HG02981 (cell line): Measurements from ENCODE around the gene CNP.
A peak's percentile ranks its signal among the peaks of the same experiment; 100 is the strongest.
"Not testable (repeated sequence)": the region's sequence is repeated elsewhere in the genome, so short reads cannot be mapped to it uniquely, and the experiment has no call there.

Source experiments
- ATAC-seq: cut with Tn5 transposase; IDR thresholded peaks from one replicate; pipeline ENCODE4 v1.9.1; 2021; ENCODE audit warnings: mild to moderate bottlenecking, moderate library complexity; ENCODE audit not compliant: unreplicated experiment

CNP gene

DNA sequence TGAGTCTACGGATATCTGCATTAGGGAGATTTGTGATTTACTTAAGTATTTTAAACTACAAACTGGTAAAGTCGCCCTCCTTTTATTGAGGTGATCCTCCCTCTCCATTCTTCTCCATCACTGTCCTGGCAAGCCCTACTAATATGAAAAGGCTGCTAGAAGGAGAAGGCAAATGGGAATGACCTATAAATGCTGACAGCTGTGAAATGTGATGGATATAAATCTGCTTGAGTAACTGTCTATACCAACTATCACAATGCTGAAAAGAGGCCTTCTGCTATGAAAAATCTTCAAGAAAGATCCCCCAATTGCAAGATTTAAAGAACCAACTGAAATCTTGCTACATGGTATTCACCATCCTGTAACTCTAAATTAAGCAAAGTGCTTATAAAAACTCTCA lies 35.1 kb downstream of the CNP start:
- ATAC-seq: no peak

DNA sequence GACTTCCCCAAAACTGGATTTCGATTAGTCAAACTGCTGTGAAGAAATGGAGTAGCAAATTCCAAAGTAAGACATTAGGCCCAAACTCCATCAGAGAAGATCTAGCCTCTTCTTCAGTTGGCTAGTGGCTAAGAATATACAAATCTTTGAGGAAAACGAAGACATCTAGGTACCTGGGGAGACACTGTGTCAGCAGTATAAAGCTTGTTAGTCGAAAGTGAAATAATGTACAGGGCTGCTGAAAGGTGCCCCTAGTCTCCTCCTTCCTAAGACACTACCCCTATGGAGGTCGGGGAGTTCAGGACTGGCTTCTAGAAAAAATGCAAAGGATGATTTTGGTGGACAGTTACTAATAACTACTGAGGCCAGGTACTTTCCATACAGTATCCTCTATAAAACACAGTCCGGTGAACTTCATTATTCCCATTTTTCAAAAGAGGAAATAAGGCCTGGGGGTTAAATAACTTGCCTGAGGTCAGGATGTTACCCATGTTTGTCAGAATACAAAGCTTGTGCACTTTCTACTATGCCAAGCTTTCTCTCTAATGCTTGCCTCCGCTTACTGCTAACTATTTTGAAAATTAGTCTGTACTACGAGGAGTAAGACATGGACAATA lies 35.7 kb downstream of the CNP start:
- no peak for ATAC-seq

DNA sequence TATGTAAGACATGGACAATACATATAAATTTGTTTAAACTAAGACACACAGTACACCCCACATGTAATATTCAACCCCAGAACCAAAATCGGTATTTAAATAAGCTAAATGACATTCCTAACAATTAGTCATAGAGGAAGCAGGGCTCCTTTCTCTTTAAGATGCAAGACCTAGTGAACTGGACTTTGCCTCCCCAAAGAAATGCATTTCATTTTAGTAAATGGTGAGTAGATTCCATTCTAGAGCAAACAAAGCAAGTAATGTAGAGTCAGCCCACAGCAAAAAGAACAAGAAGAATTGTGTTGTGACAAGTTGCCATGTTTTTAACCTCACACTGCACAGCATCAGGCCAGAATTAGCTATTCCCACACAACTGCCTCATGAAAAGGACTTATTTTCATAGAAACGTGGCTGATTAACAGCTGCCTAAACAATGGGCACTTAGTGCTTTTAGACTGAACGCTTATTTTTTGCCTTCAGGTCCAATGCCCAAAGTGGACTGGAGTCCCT lies 36.3 kb downstream of the CNP start:
- no peak for ATAC-seq

DNA sequence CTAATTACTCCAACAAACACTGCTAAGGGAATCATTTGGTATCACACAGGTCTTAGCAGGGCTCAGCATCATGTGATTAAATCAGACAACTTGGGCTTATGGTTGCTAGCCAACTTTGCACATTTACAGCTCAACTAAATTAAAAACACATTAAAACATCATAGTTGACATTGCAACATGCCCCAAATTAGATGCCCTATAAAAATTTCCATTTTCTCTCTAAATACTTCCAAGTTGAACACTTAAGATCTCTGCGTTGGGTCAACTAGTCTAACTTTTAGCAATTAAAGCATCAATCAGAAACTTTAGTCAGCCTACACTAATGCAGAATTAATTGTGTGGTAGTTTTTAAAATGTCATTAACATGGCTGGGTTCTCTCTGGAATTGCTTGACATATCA lies 38.6 kb downstream of the CNP start:
- no peak for ATAC-seq

DNA sequence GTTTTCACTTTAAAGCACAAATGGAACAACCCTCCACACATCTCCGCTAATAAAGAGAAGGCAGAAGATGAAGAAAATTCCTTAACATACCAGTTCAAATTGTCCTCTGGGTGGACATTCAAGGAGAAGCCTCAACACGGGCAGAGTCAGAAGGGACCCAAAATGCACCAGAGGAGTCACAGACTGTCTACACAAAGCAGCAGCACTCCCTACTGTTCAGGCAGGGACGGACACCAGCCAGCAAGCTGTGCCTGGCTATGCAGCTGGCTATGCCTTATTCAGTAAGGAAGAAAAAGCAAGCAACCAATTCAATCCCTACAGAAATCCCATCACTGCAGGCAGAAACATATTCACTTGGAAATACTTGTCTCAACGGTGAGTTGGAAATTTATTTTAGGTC lies 42.6 kb downstream of the CNP start:
- no peak for ATAC-seq

DNA sequence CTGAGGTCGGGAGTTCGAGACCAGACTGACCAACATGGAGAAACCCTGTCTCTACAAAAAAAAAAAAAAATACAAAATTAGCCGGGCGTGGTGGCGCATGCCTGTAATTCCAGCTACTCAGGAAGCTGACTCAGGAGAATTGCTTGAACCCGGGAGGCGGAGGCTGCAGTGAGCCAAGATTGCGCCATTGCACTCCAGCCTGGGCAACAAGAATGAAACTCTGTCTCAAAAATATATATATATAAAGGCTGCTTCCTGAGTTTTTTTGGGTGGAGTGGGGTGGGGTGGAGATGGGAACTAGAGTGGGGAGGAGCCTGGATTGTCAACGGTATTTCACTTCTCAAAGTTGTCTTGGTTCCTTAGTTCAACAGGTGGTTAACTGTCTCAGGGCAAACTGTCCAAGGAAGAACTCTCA lies 43.7 kb downstream of the CNP start:
- not testable (repeated sequence) for ATAC-seq

DNA sequence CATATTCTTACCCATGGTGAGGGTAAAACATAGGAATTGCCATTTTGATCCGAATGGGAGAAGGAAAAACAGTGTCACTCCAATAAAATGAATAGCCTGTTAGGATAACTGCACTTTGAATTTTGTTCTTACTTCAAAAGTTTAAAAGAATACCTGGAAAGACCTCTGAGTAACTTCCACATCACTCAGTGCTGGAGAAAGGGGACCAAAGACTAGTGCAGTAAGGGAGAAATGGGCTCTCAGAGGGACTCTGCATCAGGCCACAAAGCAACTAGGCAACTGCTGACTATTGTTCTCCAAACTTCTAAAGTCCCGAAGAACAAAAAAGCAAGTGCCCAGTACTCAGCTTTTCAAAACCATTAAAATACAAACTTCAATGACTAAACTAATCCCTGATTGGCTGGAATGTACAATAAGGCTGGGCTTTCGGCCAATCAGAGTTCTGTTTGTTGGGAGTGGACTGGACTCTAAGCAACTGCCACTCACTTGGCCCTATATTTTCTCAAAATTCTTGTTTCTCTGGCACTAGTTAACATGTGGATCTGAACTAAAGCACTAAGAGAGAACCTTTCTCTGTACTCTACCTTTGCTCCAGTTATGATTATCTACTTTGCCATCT lies 44.4 kb downstream of the CNP start:
- ATAC-seq: no peak

DNA sequence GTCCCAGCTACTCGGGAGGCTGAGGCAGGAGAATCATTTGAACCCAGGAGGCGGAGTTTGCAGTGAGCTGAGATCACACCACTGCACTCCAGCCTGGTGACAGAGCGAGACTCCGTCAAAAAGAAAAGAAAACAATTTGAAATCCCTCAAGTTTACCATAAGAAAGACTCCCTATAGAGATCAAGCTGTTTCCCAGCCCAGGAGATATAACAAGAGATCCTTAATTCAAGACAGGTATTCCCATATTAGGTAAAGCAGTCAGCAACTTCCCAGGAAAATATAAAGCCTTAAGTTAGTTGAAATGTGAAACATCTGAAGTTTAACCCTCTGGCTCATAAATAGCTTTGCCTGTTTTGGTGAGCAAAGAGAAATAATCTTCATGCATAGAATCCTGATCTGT lies 45.8 kb downstream of the CNP start:
- ATAC-seq: not testable (repeated sequence)

DNA sequence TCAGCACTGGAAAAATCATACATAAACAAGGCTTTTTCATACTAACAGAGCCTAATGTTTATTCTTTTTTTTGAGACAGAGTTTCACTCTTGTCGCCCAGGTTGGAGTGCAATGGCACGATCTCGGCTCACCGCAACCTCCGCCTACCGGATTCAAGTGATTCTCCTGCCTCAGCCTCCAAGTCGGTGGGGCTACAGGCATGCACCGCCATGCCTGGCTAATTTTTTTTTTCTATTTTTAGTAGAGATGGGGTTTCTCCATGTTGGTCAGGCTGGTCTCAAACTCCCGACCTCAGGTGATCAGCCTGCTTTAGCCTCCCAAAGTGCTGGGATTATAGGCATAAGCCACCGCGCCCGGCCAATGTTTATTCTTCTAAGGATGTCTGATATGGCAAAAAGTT lies 47.1 kb downstream of the CNP start:
- not testable (repeated sequence) for ATAC-seq

DNA sequence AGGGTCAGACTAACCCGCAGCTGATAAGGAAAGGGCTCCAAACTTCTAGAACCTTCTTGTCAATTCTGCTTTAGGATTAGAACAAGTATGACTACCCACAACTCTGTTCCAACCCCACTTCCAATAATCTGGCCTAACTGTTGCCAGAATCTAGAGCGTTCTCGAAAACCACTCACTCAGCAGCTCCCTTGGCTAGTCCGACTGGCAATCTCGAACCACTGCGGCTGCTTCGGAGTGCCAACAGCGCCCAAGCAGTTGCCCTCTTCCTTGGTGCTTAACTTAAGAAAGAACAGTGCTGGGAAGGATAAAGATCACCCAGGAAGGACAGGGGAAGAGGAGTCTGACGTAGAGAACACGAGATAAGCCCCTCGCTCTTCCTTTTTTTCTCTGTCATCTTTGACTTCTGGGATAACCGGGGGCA lies 49.8 kb downstream of the CNP start:
- ATAC-seq: no peak

DNA sequence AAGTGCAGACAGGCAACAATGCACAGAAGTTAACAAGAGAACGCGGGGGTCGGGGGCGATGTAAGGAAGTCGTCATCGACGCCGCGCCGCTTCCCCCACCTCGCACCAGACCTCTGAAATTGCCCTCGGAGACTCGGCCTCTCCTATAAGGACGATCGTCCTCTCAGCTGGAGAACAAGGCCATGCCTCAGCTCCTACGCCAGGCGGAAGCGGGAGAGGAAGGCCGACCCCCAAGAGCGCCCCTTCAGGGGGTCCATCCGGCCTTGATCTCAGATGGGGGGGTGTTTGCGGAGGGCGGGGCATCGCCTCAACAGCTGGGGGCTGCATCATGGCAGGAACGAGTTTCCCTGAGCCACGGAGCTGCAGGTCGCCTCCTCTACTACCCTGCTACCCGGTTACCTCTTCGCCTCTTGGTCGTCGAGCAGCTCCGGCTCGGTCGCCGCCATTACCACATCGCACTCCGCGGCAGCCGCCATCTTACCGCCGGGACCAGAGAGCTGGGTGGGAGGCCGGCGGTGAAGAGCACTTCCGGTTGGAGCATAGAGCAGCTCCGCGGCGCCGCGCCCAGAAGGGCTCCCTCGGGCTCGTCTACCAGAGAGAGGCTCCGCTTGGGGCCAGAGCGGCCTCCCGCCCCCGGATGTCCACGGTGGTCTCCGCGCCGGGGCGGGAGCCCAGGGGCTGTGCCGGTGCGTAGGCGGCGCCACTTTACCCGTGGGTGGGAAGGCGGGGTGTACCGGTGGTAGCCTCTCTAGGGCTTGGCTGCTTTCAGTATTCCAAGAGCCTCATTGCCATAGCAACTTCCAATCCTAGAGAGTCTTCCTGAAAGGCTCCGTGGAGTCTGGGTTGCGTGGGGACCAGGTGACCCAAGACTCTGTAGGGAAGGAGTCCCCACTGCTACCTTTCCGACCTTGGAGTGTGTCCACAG lies 50.6 kb downstream of the CNP start, which contains the start of gene DNAJC7:
Gene DNAJC7, minus strand, starts transcription at position 499 of the 925 bp plus-strand sequence. Its CDS starts 23 bp downstream, at position 476.
- peak; percentile 80 for ATAC-seq

DNA sequence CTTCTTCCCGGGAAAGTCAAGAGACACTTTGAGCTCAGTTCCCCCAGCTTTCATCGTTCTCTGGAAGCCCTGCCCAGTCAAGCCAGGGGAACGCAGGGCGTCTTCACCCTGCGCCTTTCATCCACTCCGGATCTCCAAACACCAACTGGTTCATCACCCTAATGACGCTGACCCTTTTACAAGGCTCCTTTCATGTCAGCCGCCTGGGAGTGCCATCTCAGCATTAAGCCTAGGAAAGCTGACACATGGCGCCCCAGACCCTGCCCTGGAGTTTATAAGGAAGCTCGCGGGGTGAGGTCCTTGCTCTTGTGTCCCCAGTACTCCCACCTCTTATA lies 51.2 kb downstream of the CNP start:
- ATAC-seq: no peak

DNA sequence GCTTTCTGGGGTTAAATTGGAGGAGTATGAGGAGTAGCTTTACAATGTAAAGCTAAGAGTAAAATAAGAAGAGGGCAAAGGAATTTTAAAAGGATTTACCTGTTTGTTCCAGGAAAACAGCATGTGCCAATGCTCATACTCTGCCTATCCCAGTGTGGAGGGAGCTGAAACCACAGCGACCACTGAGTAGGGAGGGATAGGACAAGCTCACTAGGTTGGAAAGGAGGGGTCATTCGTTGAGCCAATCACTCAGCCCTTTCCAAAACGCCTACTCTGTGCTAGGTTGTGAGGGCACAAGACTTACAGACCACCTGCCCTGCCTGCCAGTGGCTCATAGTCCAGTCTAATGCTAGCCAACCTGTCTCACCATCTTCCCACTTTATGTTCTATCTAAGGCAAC lies 51.7 kb downstream of the CNP start:
- ATAC-seq: no peak

DNA sequence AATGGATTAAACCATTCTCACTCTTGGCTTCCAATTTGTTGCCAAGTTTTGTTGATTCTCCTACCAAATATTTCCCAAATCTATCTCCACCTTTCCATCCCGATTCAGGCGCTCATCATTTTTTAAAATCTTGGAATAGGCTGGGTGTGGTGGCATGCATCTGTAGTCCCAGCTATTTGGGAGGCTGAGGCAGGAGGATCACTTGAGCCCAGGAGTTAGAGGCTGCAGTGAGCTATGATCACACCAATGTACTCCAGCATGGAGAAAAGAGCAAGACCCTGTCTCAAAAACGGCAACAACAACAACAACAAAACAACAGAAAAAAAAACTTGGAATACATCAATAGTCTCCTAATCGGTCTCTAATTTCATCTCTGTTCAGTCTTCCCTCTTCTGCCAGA lies 52.4 kb downstream of the CNP start:
- no peak for ATAC-seq

DNA sequence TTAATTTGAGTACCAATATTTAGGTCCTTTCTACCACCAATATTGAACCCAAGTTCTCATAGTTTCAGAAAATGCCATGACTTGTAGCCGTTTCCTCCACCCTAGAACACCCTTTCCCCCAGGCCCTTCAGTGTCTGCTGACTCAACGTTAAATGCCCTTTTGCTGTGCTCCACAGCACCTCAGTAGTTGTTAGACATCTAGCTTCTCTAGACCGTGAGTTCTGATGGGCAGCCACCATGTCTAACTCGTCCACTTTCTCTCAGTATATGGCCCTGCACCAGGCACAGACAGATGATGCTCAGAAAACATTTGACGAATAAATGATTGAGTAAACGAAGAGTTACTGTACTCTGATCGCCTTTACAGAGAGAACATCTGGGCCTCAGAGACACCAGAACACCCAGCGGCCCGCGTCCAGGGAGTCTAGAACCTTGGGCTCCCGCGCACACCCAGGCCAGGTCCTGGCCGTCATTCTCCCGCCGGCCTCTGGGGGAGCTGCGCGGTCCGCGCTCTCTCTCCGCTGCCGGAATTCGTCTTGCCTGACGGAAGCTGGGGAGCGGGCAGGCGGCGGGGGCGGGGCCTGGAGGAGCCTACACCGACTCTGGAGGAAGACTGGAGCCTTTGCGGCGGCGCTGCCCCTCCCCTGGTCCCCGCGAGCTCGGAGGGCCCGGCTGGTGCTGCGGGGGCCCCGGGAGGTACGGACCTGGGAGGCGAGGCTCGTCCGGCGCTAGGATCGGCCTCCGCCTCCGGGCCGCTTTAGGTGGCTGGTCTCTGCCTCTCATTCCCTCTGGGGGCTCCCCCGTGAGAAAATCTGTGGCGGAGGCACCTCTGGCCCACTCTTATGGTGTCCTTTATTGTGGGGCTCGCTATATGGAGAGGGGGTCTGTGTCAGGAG lies 53.2 kb downstream of the CNP start, which contains the start of gene NKIRAS2:
Gene NKIRAS2, plus strand, starts transcription at position 582 of the 896 bp plus-strand sequence. CDS start 1,488 bp downstream, outside the sequence.
- ATAC-seq: peak; percentile 54

DNA sequence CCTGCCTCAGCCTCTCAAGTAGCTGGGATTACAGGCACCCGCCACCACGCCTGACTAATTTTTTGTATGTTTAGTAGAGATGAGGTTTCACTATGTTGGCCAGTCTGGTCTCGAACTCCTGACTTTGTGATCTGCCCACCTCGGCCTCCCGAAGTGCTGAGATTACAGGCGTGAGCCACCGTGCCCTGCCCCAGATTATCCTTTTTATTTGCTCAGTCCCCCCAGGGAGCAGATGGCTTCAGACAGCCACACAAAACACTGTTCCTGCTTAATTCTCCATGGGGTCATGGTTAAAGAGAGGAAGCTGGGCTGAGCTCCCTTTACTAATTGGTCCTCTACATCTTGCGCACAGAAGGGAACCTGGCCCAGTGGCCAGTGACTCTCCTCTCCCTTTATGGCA lies 54.2 kb downstream of the CNP start:
- ATAC-seq: not testable (repeated sequence)

DNA sequence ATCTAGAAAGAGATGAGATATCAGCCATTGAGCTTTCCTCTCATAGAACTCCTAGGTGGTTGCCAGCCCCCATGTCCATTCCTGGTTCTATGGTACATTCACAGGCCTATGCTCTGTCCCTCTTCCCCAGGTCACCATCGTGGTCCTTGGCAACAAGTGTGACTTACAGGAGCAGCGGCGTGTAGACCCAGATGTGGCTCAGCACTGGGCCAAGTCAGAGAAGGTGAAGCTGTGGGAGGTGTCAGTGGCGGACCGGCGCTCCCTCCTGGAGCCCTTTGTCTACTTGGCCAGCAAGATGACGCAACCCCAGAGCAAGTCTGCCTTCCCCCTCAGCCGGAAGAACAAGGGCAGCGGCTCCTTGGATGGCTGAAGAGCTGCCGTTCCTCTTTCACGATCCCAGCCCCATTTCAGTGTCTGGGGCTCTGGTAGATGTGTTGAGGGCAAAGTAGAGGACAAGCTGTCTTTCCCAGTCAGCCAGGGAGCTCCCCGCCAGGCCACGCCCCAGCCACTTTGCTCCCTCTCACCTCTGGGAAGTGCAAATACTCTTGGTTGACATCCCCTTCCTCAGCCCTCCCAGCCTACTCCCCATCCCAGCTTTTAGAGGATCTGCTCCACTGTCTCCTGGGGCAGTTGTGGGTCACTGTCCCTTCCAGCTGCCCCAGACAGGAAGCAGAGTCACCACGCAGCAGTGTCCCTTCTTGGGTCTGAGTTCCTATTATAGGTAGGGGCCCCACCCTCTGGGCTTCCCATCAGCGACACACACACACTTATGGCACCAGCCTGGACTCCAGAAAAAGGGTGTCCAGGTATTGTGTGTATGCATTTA lies 57.1 kb downstream of the CNP start:
- ATAC-seq: no peak

DNA sequence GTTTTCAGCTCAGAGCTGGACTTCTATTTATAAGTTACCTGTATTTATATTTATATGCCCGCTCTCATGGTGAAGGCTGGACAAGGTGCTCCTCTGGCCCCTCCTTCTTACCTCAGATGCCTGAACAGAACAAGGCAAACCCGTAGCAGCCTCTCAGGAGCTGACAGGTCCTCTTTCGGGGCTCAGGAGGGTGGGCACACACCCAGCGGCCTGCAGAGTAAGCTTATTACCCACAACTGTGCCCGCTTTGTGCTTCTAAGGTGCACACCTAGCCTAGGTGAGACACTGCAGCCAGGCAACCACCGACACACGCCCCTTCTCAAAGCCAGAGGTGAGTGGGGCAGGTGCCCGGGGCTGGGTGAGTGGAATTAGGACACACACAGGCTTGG lies 58.6 kb downstream of the CNP start:
- no peak for ATAC-seq

DNA sequence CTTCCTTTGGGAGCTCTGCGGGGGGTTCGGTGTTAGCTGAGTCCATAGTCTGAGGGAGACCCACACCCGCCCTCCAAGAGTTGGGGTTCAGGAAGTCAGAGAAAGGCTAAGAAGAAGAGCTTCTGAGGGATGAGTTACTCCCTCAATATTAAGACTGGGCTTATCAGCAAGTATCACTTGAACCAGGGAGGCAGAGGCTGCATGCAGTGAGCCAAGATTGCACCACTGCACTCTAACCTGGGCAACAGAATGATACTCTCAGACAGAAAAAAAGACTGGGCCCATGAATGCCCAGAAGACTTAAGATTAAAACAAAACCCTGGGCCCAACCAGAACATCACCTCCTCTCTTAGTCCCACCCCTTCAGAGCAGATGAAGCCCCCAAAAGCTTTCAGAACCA lies 59.3 kb downstream of the CNP start:
- no peak for ATAC-seq
